Measurements from ENCODE around the gene SLC11A1. TPM values are rescaled to one million over a fixed set of nuclear protein-coding genes. Genes with fewer than 3 reads are reported as not detected.

The SLC11A1 gene
- total RNA-seq, 4 donors from 2014 or later, result 0.26 to 14.0 (median 4.2) TPM

GRCh38 chr2:218395456-218395825 is 13.4 kb downstream of the SLC11A1 start:
- no peaks in the 10 kb centered on the region for H3K9me3 ChIP-seq
- TF ChIP-seq CTCF (IDR thresholded peaks at IDR 0.05), result no peak
- no peak for TF ChIP-seq POLR2A (IDR thresholded peaks at IDR 0.05)
- no peaks in the 10 kb centered on the region for H3K36me3 ChIP-seq
- H3K4me3 ChIP-seq, result peak overlapping the region; percentile 95
- peak overlapping the region; percentile 99 for H3K27ac ChIP-seq
- no peaks in the 10 kb centered on the region for H3K27me3 ChIP-seq
- peak in 1 of 2 donors; percentile 54 for DNase-seq
- H3K4me1 ChIP-seq, result peaks cover 0 to 3% of the 10 kb centered on the region in 2 donors
- intact Hi-C loops (cut with DNase I; ENCODE audit: low total_unique reads), result loop anchor here (10.0 kb wide), 1 partner anchor 101 kb away; the partner anchor contains the start of gene TMBIM1

GRCh38 chr2:218395826-218396687 is 14.0 kb downstream of the SLC11A1 start:
- TF ChIP-seq POLR2A (IDR thresholded peaks at IDR 0.05), result peak in 1 of 2 donors; percentile 41
- peak; percentile 96 to 98 (median 97) for TF ChIP-seq CTCF (IDR thresholded peaks at IDR 0.05)
- intact Hi-C loops (cut with DNase I; ENCODE audit: low total_unique reads), result loop anchor here (10.0 kb wide), 1 partner anchor 101 kb away; the partner anchor contains the start of gene TMBIM1
- DNase-seq, result peak; percentile 95 to 97

GRCh38 chr2:218396688-218397462 is 14.8 kb downstream of the SLC11A1 start:
- peak; percentile 65 to 76 for DNase-seq
- peaks cover 0 to 13% of the 10 kb centered on the region in 2 donors for H3K4me1 ChIP-seq
- TF ChIP-seq CTCF (IDR thresholded peaks at IDR 0.05), result no peak
- no peak for TF ChIP-seq POLR2A (IDR thresholded peaks at IDR 0.05)

More at GRCh38 chr2:218395826-218396687, 14.0 kb downstream of the SLC11A1 start:
- no peaks in the 10 kb centered on the region for H3K36me3 ChIP-seq
- H3K4me1 ChIP-seq, result peaks cover 0 to 5% of the 10 kb centered on the region in 2 donors
- H3K27me3 ChIP-seq, result no peaks in the 10 kb centered on the region
- no peaks in the 10 kb centered on the region for H3K9me3 ChIP-seq
- H3K27ac ChIP-seq, result peak overlapping the region; percentile 99
- H3K4me3 ChIP-seq, result peak overlapping the region; percentile 95

GRCh38 chr2:218397463-218397819 is 15.4 kb downstream of the SLC11A1 start:
- Histone ChIP-seq H3K27me3 (no peaks in the 10 kb centered on the region), H3K9me3 (no peaks in the 10 kb centered on the region), H3K27ac (peak overlapping the region; percentile 99), H3K4me1 (peaks cover 0 to 19% of the 10 kb centered on the region in 2 donors), H3K4me3 (peak overlapping the region; percentile 95), H3K36me3 (no peaks in the 10 kb centered on the region)
- no peak for DNase-seq
- intact Hi-C loops (cut with DNase I; ENCODE audit: low total_unique reads), result loop anchor here (10.0 kb wide), 1 partner anchor 103 kb away; the partner anchor contains the start of gene TMBIM1
- TF ChIP-seq POLR2A (IDR thresholded peaks at IDR 0.05), result no peak
- no peak for TF ChIP-seq CTCF (IDR thresholded peaks at IDR 0.05)

More at GRCh38 chr2:218396688-218397462, 14.8 kb downstream of the SLC11A1 start:
- Histone ChIP-seq H3K9me3 (no peaks in the 10 kb centered on the region), H3K36me3 (no peaks in the 10 kb centered on the region), H3K4me3 (peak overlapping the region; percentile 95), H3K27ac (peak overlapping the region; percentile 99), H3K27me3 (no peaks in the 10 kb centered on the region)
- intact Hi-C loops (cut with DNase I; ENCODE audit: low total_unique reads), result loop anchor here (10.0 kb wide), 1 partner anchor 102 kb away; the partner anchor contains the start of gene TMBIM1
